Heart right ventricle (tissue), 16 donors: ENCODE measurements around the gene GPR108. TPM values are rescaled to one million over a fixed set of nuclear protein-coding genes. Genes with fewer than 3 reads are reported as not detected.

ENCODE experiments used
- ATAC-seq, 8 donors: fragments of 200-7000 bp; cut with Tn5 transposase; one replicate each; pipeline ENCODE4 v1.9.1; 2020; ENCODE audit warnings: mild to moderate bottlenecking in 8 of 8, moderate library complexity in 8 of 8, moderate number of reproducible peaks in 1 of 8
- DNase-seq, 2 donors: peaks; one replicate each; pipeline ENCODE4 v3.0.0-alpha.2; 2020
- H3K27ac ChIP-seq, 10 donors: fragments of 200-600 bp; sonication (generic) in 2 of 10; one replicate each; pipeline versions ENCODE4 v1.5.0 to v1.8.0; 2020 to 2022; ENCODE audit warnings: mild to moderate bottlenecking in 3 of 10
- H3K27me3 ChIP-seq, 7 donors: fragments of 200-600 bp; one replicate each; pipeline ENCODE4 v1.8.0; 2021 to 2022; ENCODE audit warnings: mild to moderate bottlenecking in 2 of 7
- H3K36me3 ChIP-seq, 9 donors: fragments of 200-600 bp; sonication (generic) in 1 of 9; one replicate each; pipeline versions ENCODE4 v1.5.0 to v1.8.0; 2020 to 2022; ENCODE audit warnings: mild to moderate bottlenecking in 2 of 9
- H3K4me1 ChIP-seq, 9 donors: fragments of 200-600 bp; sonication (generic) in 1 of 9; one replicate each; pipeline versions ENCODE4 v1.5.0 to v1.8.0; 2020 to 2022; ENCODE audit warnings: mild to moderate bottlenecking in 4 of 9
- H3K4me3 ChIP-seq, 10 donors: fragments of 200-600 bp; sonication (generic) in 2 of 10; one replicate each; pipeline versions ENCODE4 v1.5.0 to v1.8.0; 2020 to 2022; ENCODE audit warnings: mild to moderate bottlenecking in 7 of 10, moderate library complexity in 2 of 10
- H3K9me3 ChIP-seq, 11 donors: fragments of 200-600 bp in 10 of 11; sonication (generic) in 2 of 11; one replicate each; pipeline versions ENCODE4 v1.5.0 to v1.8.0; 2013 to 2022; ENCODE audit warnings: mild to moderate bottlenecking in 2 of 11, control low read depth in 1 of 11, moderate library complexity in 1 of 11
- WGBS, 2 donors: extraction: QIAGEN DNeasy Blood & Tissue Kit; methylation state at CpG; one replicate each; pipeline ENCODE4 v1.1.7; 2013; ENCODE audit warnings: inconsistent platforms in 1 of 2; 5-methylcytosine and 5-hydroxymethylcytosine counted together
- intact Hi-C, 10 donors: fragments of 100-400 bp; cut with DNase I; formaldehyde crosslinking; loops; one replicate each; pipeline versions ENCODE4 v1.11.1 to v1.14.2; 2022
- polyA plus RNA-seq, 2 donors: library from polyadenylated mRNA; stranded (reverse); fragments of 200-250 nt; gene quantifications; one replicate each; pipeline ENCODE4 v1.2.3, GENCODE V29; 2013
- total RNA-seq, 10 donors: library from RNA; stranded (reverse); fragmentation: NEBNext Ultra II Directional in 3 of 10; extraction: Animal tissue kit (Norgen Biotek cat#: 25700) in 3 of 10; gene quantifications; one replicate each; pipeline versions ENCODE4 v1.2.1 to v1.2.4, GENCODE V29; 2021 to 2023
- TF ChIP-seq, protein P1 (sequence below), 9 donors: fragments of 200-600 bp; sonication (generic) in 2 of 9; IDR thresholded peaks; one replicate each; pipeline versions ENCODE4 v1.5.0 to v1.8.0; 2021 to 2022; ENCODE audit warnings: antibody characterized with exemption in 9 of 9, mild to moderate bottlenecking in 5 of 9, moderate library complexity in 1 of 9
- donor health status: Arrhythmogenic right ventricular cardiomyopathy.
- donor health status: ischemic (EF 13 %, LVEDD 7.1; RV severe dilation, severe dysfunction).
- donor health status: healthy with polysubstance abuse.
- donor health status: DM: no; HTN: yes; CAD: no.
- donor health status: DM: no; HTN: no; CAD: no.
- donor health status: ischemic (EF 25% LVEDD 6.9; RV normal size, moderate dysfunction).
- donor health status: ischemic (EF 25% LVEDD 5.7; RV mildly dilated, moderate dysfunction).
- donor health status: healthy.
- donor health status: DM: yes; HTN: yes; CAD: no.
- donor health status: Ischemic cardiomyopathy.
- donor health status: ischemic (EF 35%, LVEDD 5.7; RV mildly dilated, moderate dysfunction).
- donor health status: nonischemic (EF 11% LVEDD 7.7; RV severe dilation, severe dysfunction).
- donor health status: DM: yes; HTN: yes; CAD: no.
- donor health status: PGD.
- donor health status: ischemic (EF 29% LVEDD 5.4; RV normal size, mild dysfunction).
- donor health status: nonischemic (EF 23%, LVEDD 6.1; RV moderate dilation, normal function).

The GPR108 gene
- total and polyA plus RNA-seq, 12 donors, result 20.4 to 62.0 (median 23.5) TPM

DNA sequence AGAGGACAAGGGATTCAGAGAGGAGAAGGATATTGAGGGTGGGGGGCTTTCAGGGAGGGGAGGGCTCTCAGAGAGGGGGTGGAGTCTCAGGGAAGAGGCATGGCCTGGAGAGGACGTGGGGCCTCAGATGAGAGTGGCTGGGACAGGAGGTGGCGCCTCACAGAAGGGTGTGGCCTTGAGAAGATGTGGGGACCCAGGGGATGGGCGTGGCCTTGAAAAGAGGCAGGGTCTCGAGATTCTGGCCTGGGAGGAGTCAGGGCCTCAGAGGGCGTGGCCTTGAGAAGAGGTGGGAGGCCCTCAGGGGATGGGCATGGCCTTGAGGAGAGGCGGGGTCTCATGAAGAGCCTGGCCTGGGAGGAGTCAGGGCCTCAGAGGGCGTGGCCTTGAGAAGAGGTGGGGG lies 43.7 kb downstream of the GPR108 start:
- Histone ChIP-seq H3K4me1 (no peaks in the 10 kb centered on the region), H3K36me3 (peaks cover 0 to 18% (median 0%) of the 10 kb centered on the region in 9 donors), H3K27ac (no peak overlapping the region), H3K4me3 (no peak overlapping the region), H3K27me3 (peaks cover 0 to 19% (median 5%) of the 10 kb centered on the region in 7 donors), H3K9me3 (no peaks in the 10 kb centered on the region)
- TF ChIP-seq, protein P1, sequence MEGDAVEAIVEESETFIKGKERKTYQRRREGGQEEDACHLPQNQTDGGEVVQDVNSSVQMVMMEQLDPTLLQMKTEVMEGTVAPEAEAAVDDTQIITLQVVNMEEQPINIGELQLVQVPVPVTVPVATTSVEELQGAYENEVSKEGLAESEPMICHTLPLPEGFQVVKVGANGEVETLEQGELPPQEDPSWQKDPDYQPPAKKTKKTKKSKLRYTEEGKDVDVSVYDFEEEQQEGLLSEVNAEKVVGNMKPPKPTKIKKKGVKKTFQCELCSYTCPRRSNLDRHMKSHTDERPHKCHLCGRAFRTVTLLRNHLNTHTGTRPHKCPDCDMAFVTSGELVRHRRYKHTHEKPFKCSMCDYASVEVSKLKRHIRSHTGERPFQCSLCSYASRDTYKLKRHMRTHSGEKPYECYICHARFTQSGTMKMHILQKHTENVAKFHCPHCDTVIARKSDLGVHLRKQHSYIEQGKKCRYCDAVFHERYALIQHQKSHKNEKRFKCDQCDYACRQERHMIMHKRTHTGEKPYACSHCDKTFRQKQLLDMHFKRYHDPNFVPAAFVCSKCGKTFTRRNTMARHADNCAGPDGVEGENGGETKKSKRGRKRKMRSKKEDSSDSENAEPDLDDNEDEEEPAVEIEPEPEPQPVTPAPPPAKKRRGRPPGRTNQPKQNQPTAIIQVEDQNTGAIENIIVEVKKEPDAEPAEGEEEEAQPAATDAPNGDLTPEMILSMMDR (IDR thresholded peaks at IDR 0.05), result no peak
- WGBS, 2 donors, result 64 to 73% methylated on average over 5 to 7 of the region's 7 CpGs
- no peak for DNase-seq
- intact Hi-C loops, result no loop called here
- no peak for ATAC-seq

DNA sequence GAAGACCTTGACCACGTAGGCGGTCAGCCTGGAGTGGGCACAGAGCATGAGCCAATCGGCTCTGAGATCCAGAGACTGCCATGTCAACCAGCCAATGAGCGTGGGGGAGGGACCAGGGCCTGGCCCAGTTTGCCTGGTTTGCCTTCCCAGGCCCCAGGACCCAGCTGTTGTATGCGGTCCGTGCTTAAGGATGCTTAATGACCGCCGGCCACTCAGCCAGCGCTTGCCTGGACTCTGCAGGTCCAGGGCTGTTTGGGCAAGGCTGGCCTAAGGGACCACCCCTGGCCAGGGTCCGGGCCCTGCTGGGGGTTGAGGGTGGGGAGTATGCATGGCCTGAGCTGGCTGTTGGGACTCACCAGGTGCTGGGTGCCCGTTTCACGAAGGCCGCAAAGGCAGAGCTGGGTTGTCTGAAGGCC lies 44.3 kb downstream of the GPR108 start:
- TF ChIP-seq, protein P1 (IDR thresholded peaks at IDR 0.05), result no peak
- Histone ChIP-seq H3K27me3 (peaks cover 0 to 19% (median 5%) of the 10 kb centered on the region in 7 donors), H3K4me1 (no peaks in the 10 kb centered on the region), H3K27ac (no peak overlapping the region), H3K9me3 (no peaks in the 10 kb centered on the region), H3K4me3 (no peak overlapping the region), H3K36me3 (peaks cover 0 to 19% (median 0%) of the 10 kb centered on the region in 9 donors)
- DNase-seq, result no peak
- 88 to 89% methylated on average over 13 of the region's 13 CpGs for WGBS, 2 donors
- ATAC-seq, result peak in 1 of 8 donors; percentile 25
- intact Hi-C loops, result no loop called here

DNA sequence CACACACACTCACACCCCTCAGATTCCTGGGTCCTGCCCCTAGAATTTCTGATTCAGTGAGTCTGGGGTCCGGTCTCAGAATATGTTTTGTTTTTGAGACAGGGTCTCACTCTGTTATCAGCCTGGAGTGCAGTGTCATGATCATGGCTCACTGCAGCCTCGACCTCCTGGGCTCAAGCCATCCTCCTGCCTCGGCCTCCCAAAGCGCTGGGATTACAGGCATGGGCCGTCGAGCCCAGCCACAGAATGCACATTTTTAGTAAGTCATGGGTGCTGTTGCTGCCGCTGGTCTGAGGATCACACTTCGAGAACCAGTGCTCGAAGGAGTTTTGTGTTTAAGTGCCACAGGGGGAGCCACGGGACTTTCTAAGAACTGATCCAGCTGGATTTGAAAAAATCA lies 45.4 kb downstream of the GPR108 start:
- Histone ChIP-seq H3K4me1 (no peaks in the 10 kb centered on the region), H3K9me3 (no peaks in the 10 kb centered on the region), H3K27me3 (peaks cover 0 to 19% (median 5%) of the 10 kb centered on the region in 7 donors), H3K36me3 (peaks cover 0 to 13% (median 0%) of the 10 kb centered on the region in 9 donors), H3K27ac (no peak overlapping the region), H3K4me3 (no peak overlapping the region)
- TF ChIP-seq, protein P1 (IDR thresholded peaks at IDR 0.05), result no peak
- ATAC-seq, result no peak
- DNase-seq, result no peak
- intact Hi-C loops, result no loop called here
- 86 to 88% methylated on average over 10 of the region's 10 CpGs for WGBS, 2 donors

DNA sequence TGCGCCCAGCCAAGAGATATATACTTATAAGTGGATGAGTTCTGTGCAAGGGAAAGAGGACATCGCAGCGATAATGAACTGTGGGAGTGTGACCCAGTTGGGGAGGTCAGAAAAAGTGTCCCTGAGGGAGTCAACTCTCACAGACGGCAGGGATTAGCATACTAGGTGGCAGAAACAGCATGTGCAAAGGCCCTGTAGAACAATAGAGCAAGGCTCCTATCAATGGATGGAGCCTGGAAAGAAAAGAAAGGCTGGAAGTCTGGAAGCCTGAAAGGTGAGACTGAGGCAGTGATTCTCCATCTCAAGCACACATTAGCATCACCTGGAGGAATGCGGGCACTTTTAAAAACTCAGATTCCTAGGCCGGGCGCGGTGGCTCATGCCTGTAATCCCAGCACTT lies 46.0 kb downstream of the GPR108 start:
- DNase-seq (no peak), ATAC-seq (no peak)
- no peaks in the 10 kb centered on the region for H3K9me3 ChIP-seq
- peaks cover 0 to 12% (median 0%) of the 10 kb centered on the region in 9 donors for H3K36me3 ChIP-seq
- TF ChIP-seq, protein P1 (IDR thresholded peaks at IDR 0.05), result no peak
- intact Hi-C loops, result no loop called here
- no peak overlapping the region for H3K27ac ChIP-seq
- no peak overlapping the region for H3K4me3 ChIP-seq
- H3K4me1 ChIP-seq, result no peaks in the 10 kb centered on the region
- peaks cover 0 to 19% (median 5%) of the 10 kb centered on the region in 7 donors for H3K27me3 ChIP-seq
- 84 to 88% methylated on average over 8 of the region's 8 CpGs for WGBS, 2 donors
